Posterior vena cava (tissue), 2 donors: Measurements from ENCODE around the gene DMRT3. TPM values are rescaled to one million over a fixed set of nuclear protein-coding genes. Genes with fewer than 3 reads are reported as not detected.

Source experiments
- DNase-seq: peaks from one replicate; pipeline ENCODE4 v3.0.0-alpha.2; 2020; ENCODE audit warnings: low spot score
- intact Hi-C, 2 donors: fragments of 100-400 bp; cut with DNase I; formaldehyde crosslinking; loops; one replicate each; pipeline versions ENCODE4 v1.14.1 to v1.14.2; 2022 to 2023
- total RNA-seq, 2 donors: library from RNA; stranded (reverse); fragmentation: NEBNext Ultra II Directional; extraction: Animal tissue kit (Norgen Biotek cat#: 25700); gene quantifications; one replicate each; pipeline ENCODE4 v1.2.1, GENCODE V29; 2021
- donor health status: DM: yes; HTN: yes; CAD: no.
- donor health status: DM: yes; HTN: yes; CAD: no.

The DMRT3 gene
- total RNA-seq, 2 donors from 2014 or later, result not detected

- DNase-seq, result no peak
- intact Hi-C loops, result loop anchor here in 1 of 2 donors (5.0 kb wide), 1 partner anchor 1653 kb away; no protein-coding TSS in a partner anchor
These were observed 57.8 kb downstream of the DMRT3 start for GRCh38 chr9:1034271-1034670.

GRCh38 chr9:1039589-1039988, 63.1 kb downstream of the DMRT3 start:
- intact Hi-C loops, result no loop called here
- DNase-seq, result no peak

Other genes with a start within 250 kb of the DMRT3 start
- not detected for gene DMRT1, start 135.0 kb upstream of the DMRT3 start, total RNA-seq
- gene DMRT2, start 73.7 kb downstream of the DMRT3 start, total RNA-seq, result under 1 TPM; 0.24 to 0.93 TPM